PC-9 (cell line): ENCODE data around the gene TXNL4A. TPM values are rescaled to one million over a fixed set of nuclear protein-coding genes. Genes with fewer than 3 reads are reported as not detected.
A peak's percentile ranks its signal among the peaks of the same experiment; 100 is the strongest.

Experiments used
- BruUV-seq: library from RNA; stranded (reverse); fragments of 400-500 nt; replicated peaks from 2 replicates; lab custom pipeline; 2021; lab: Mats Ljungman, UMichigan
- CTCF ChIA-PET: fragments of 300-600 bp; sonication (Branson Sonifier 250); formaldehyde crosslinking; loops from one replicate; lab custom pipeline; 2022; ENCODE audit warnings: antibody characterized with exemption; lab: Charles Lee
- POLR2A ChIA-PET: fragments of 300-600 bp; sonication (Branson Sonifier 250); formaldehyde crosslinking; loops from one replicate; lab custom pipeline; 2022; ENCODE audit warnings: antibody characterized with exemption; ENCODE audit not compliant: unreplicated experiment; lab: Charles Lee
- DNase-seq, 2 experiments: peaks; one replicate each; pipeline versions ENCODE4 v3.0.0 to v3.0.0-alpha.2; 2015 to 2022; ENCODE audit warnings: mixed read lengths in 1 of 2
- H2AFZ ChIP-seq: fragments of 200-600 bp; sonication (generic); 2 replicates; pipeline ENCODE4 v1.8.1; 2017; ENCODE audit warnings: antibody characterized with exemption
- H3F3A ChIP-seq: fragments of 200-600 bp; sonication (generic); 2 replicates; pipeline ENCODE4 v1.8.1; 2017; ENCODE audit warnings: antibody characterized with exemption, mild to moderate bottlenecking, low read depth; ENCODE audit not compliant: insufficient read depth
- H3K27ac ChIP-seq: fragments of 200-600 bp; sonication (generic); 2 replicates; pipeline ENCODE4 v1.6.1; 2016; ENCODE audit warnings: mixed run types
- H3K27me3 ChIP-seq: fragments of 200-600 bp; sonication (generic); 2 replicates; pipeline ENCODE4 v1.6.1; 2016; ENCODE audit warnings: low read depth, mixed run types; ENCODE audit not compliant: insufficient read depth
- H3K36me3 ChIP-seq: fragments of 200-600 bp; sonication (generic); 2 replicates; pipeline ENCODE4 v1.6.1; 2016; ENCODE audit warnings: low read depth, mixed run types
- H3K4me1 ChIP-seq: fragments of 200-600 bp; sonication (generic); replicated peaks from 2 replicates; pipeline ENCODE4 v1.6.1; 2016; ENCODE audit warnings: mixed run types; ENCODE audit not compliant: insufficient read depth
- H3K4me2 ChIP-seq: fragments of 200-600 bp; sonication (generic); 2 replicates; pipeline ENCODE4 v1.6.1; 2017; ENCODE audit warnings: mixed run types
- H3K4me3 ChIP-seq: fragments of 200-600 bp; sonication (generic); 2 replicates; pipeline ENCODE4 v1.6.1; 2016; ENCODE audit warnings: mixed run types
- H3K79me2 ChIP-seq: fragments of 200-600 bp; sonication (generic); 2 replicates; pipeline ENCODE4 v1.6.1; 2017; ENCODE audit warnings: low read depth, mixed run types
- H3K9me2 ChIP-seq: fragments of 200-600 bp; sonication (generic); 2 replicates; pipeline ENCODE4 v1.8.1; 2017; ENCODE audit warnings: mild to moderate bottlenecking; ENCODE audit not compliant: insufficient read depth
- H3K9me3 ChIP-seq: fragments of 200-600 bp; sonication (generic); 2 replicates; pipeline ENCODE4 v1.8.1; 2016; ENCODE audit warnings: low read depth; ENCODE audit not compliant: insufficient read depth
- H4K20me1 ChIP-seq: fragments of 200-600 bp; sonication (generic); 2 replicates; pipeline ENCODE4 v1.8.1; 2017; ENCODE audit not compliant: insufficient read depth
- CTCF ChIP-seq: fragments of 200-600 bp; sonication (generic); conservative IDR thresholded peaks from 2 replicates; pipeline ENCODE4 v1.6.1; 2017; ENCODE audit warnings: mixed run types, antibody characterized with exemption, mild to moderate bottlenecking, moderate library complexity
- EZH2 ChIP-seq: fragments of 200-600 bp; sonication (generic); IDR thresholded peaks from 2 replicates; pipeline ENCODE4 v1.8.0; 2017; ENCODE audit warnings: antibody characterized with exemption, low read depth
- intact Hi-C: fragments of 100-400 bp; cut with micrococcal nuclease; formaldehyde crosslinking; loops from one replicate; pipeline ENCODE4 v1.10.0; 2022; ENCODE audit not compliant: unreplicated experiment
- total RNA-seq: library from RNA; stranded (reverse); gene quantifications from 2 replicates; pipeline ENCODE4 v1.2.3, GENCODE V29; 2021

The TXNL4A gene
- total RNA-seq, 1 experiment from 2014 or later = 106 TPM

- BruUV-seq = no TSS peak
- POLR2A ChIA-PET = no interaction called here
- Histone ChIP-seq H3K9me2 (no peaks in the 10 kb centered on the region), H3K79me2 (peaks cover 41% of the 10 kb centered on the region), H3F3A (peaks cover 44% of the 10 kb centered on the region), H3K27me3 (no peaks in the 10 kb centered on the region), H2AFZ (peak within 1 kb of the TSS; percentile 79), H3K27ac (peak within 1 kb of the TSS; percentile 84), H4K20me1 (peaks cover 13% of the 10 kb centered on the region), H3K4me2 (peak within 1 kb of the TSS; percentile 95), H3K36me3 (peaks cover 4% of the 10 kb centered on the region; the same call in 1 of the 2 replicates), H3K9me3 (no peaks in the 10 kb centered on the region), H3K4me3 (peak within 1 kb of the TSS; percentile 72), H3K4me1 (peaks cover 45% of the 10 kb centered on the region)
- CTCF ChIA-PET = no interaction called here
- intact Hi-C loops = loop anchor here (2.0 to 5.0 kb wide), 2 partner anchors 172 to 284 kb away; no protein-coding TSS in a partner anchor
- DNase-seq = peak; percentile 67 to 78
- TF ChIP-seq CTCF (no peak; the same call in 1 of the 2 replicates), EZH2 (no peak)
Observed at GRCh38 chr18:79964330-79965118, 23.8 kb downstream of the TXNL4A start, which contains the start of gene HSBP1L1. HSBP1L1 (plus strand) TSS chr18:79964643; CDS start chr18:79964736, 93 bp downstream.

GRCh38 chr18:79963658-79964329 is 24.6 kb downstream of the TXNL4A start:
- POLR2A ChIA-PET = no interaction called here
- intact Hi-C loops = loop anchor here (2.0 to 5.0 kb wide), 2 partner anchors 171 to 283 kb away; no protein-coding TSS in a partner anchor

More at GRCh38 chr18:79963658-79964329, 24.6 kb downstream of the TXNL4A start:
- no peaks in the 10 kb centered on the region for H3K9me2 ChIP-seq
- H2AFZ ChIP-seq = peak overlapping the region; percentile 79
- peak overlapping the region; percentile 72; the same call in 1 of the 2 replicates for H3K4me3 ChIP-seq
- H3K4me2 ChIP-seq = peak overlapping the region; percentile 95
- TF ChIP-seq CTCF (no peak), EZH2 (no peak)
- peaks cover 10% of the 10 kb centered on the region for H4K20me1 ChIP-seq
- peaks cover 47% of the 10 kb centered on the region for H3K4me1 ChIP-seq
- H3K79me2 ChIP-seq = peaks cover 39% of the 10 kb centered on the region
- no peak for DNase-seq
- peaks cover 4% of the 10 kb centered on the region; the same call in 1 of the 2 replicates for H3K36me3 ChIP-seq
- CTCF ChIA-PET = no interaction called here
- H3F3A ChIP-seq = peaks cover 41% of the 10 kb centered on the region; the same call in 1 of the 2 replicates
- no peak overlapping the region for H3K27ac ChIP-seq
- BruUV-seq = TSS peak; percentile 23
- H3K27me3 ChIP-seq = no peaks in the 10 kb centered on the region
- no peaks in the 10 kb centered on the region for H3K9me3 ChIP-seq
